Measurements from ENCODE around the gene TBC1D8.
"Not testable (repeated sequence)": the region's sequence is repeated elsewhere in the genome, so short reads cannot be mapped to it uniquely, and the experiment has no call there.

TBC1D8 gene

GRCh38 chr2:101058386-101058785 is 92.8 kb downstream of the TBC1D8 start:
- DNase-seq, result no peak

- DNase-seq, result no peak
Measured at GRCh38 chr2:101057051-101057933, 93.9 kb downstream of the TBC1D8 start.

- no peak for DNase-seq
Measured at GRCh38 chr2:101053117-101053516, 98.1 kb downstream of the TBC1D8 start.

- DNase-seq, result no peak
Measured at GRCh38 chr2:101052147-101052546, 99.0 kb downstream of the TBC1D8 start.

- not testable (repeated sequence) for DNase-seq
Measured at GRCh38 chr2:101050886-101051285, 100.3 kb downstream of the TBC1D8 start.

GRCh38 chr2:101048756-101049155 is 102.4 kb downstream of the TBC1D8 start:
- no peak for DNase-seq

GRCh38 chr2:101047774-101048173 is 103.4 kb downstream of the TBC1D8 start:
- DNase-seq, result no peak

- DNase-seq, result no peak
Measured at GRCh38 chr2:101047075-101047766, 104.0 kb downstream of the TBC1D8 start.

- DNase-seq, result no peak
Measured at GRCh38 chr2:101045330-101045729, 105.9 kb downstream of the TBC1D8 start.

GRCh38 chr2:101041413-101041812 is 109.8 kb downstream of the TBC1D8 start:
- no peak for DNase-seq

GRCh38 chr2:101040761-101041160 is 110.4 kb downstream of the TBC1D8 start:
- no peak for DNase-seq

GRCh38 chr2:101040072-101040471 is 111.1 kb downstream of the TBC1D8 start:
- no peak for DNase-seq

GRCh38 chr2:101038455-101039255 is 112.5 kb downstream of the TBC1D8 start:
- DNase-seq, result no peak

GRCh38 chr2:101037161-101037755 is 113.9 kb downstream of the TBC1D8 start:
- no peak for DNase-seq

GRCh38 chr2:101036562-101036961 is 114.6 kb downstream of the TBC1D8 start:
- no peak for DNase-seq

GRCh38 chr2:101032084-101032776 is 119.0 kb downstream of the TBC1D8 start:
- DNase-seq, result no peak

GRCh38 chr2:101030866-101031554 is 120.2 kb downstream of the TBC1D8 start:
- DNase-seq, result no peak

- DNase-seq, result no peak
Measured at GRCh38 chr2:101027852-101028251, 123.3 kb downstream of the TBC1D8 start.

GRCh38 chr2:101026923-101027469 is 124.2 kb downstream of the TBC1D8 start:
- no peak for DNase-seq

- no peak for DNase-seq
Measured at GRCh38 chr2:101026253-101026701, 124.9 kb downstream of the TBC1D8 start.

GRCh38 chr2:101025561-101025960 is 125.6 kb downstream of the TBC1D8 start:
- DNase-seq, result no peak
